KOPT-K1 (cell line): ENCODE results near the gene OTUD7B.
"Not testable (repeated sequence)": the region's sequence is repeated elsewhere in the genome, so short reads cannot be mapped to it uniquely, and the experiment has no call there.

Experiments
- H3K27ac ChIP-seq: fragments of 200-600 bp; sonication (generic); 2 replicates; pipeline ENCODE4 v1.5.1; 2016; ENCODE audit warnings: antibody characterized with exemption, mild to moderate bottlenecking, low read depth, low read length; ENCODE audit not compliant: poor library complexity, severe bottlenecking
- H3K36me3 ChIP-seq: fragments of 200-600 bp; sonication (generic); 2 replicates; pipeline ENCODE4 v1.5.1; 2017; ENCODE audit warnings: antibody characterized with exemption, mild to moderate bottlenecking, low read length, moderate library complexity; ENCODE audit not compliant: insufficient read depth
- H3K9me3 ChIP-seq: fragments of 200-600 bp; sonication (generic); 2 replicates; pipeline ENCODE4 v1.5.1; 2017; ENCODE audit warnings: antibody characterized with exemption, low read length, mild to moderate bottlenecking; ENCODE audit not compliant: insufficient read depth, poor library complexity, severe bottlenecking

OTUD7B gene

GRCh38 chr1:150010393-150011115, at the start of gene OTUD7B:
Gene OTUD7B (minus strand): TSS chr1:150010726. CDS start chr1:149977510, 33,216 bp downstream.
- Histone ChIP-seq H3K9me3 (no peaks in the 10 kb centered on the region), H3K36me3 (no peaks in the 10 kb centered on the region), H3K27ac (peak within 1 kb of the TSS; percentile 53)

- Histone ChIP-seq H3K36me3 (no peaks in the 10 kb centered on the region), H3K27ac (no peak overlapping the region), H3K9me3 (no peaks in the 10 kb centered on the region)
Measured at GRCh38 chr1:150060260-150060659, 49.7 kb upstream of the OTUD7B start.

- Histone ChIP-seq H3K9me3 (no peaks in the 10 kb centered on the region), H3K36me3 (no peaks in the 10 kb centered on the region), H3K27ac (no peak overlapping the region)
Measured at GRCh38 chr1:150056407-150056806, 45.9 kb upstream of the OTUD7B start.

- H3K36me3 ChIP-seq, H3K9me3 ChIP-seq, H3K27ac ChIP-seq: not testable (repeated sequence)
Measured at GRCh38 chr1:150055507-150055906, 45.0 kb upstream of the OTUD7B start.

- no peak overlapping the region for H3K27ac ChIP-seq
- H3K36me3 ChIP-seq = no peaks in the 10 kb centered on the region
- H3K9me3 ChIP-seq = no peaks in the 10 kb centered on the region
Measured at GRCh38 chr1:150053926-150054325, 43.4 kb upstream of the OTUD7B start.

- not testable (repeated sequence) for H3K36me3 ChIP-seq, H3K9me3 ChIP-seq, H3K27ac ChIP-seq
Measured at GRCh38 chr1:150051905-150052412, 41.4 kb upstream of the OTUD7B start.

GRCh38 chr1:150051089-150051373, 40.5 kb upstream of the OTUD7B start:
- Histone ChIP-seq H3K36me3 (no peaks in the 10 kb centered on the region), H3K9me3 (no peaks in the 10 kb centered on the region), H3K27ac (no peak overlapping the region)

- Histone ChIP-seq H3K27ac (no peak overlapping the region), H3K9me3 (no peaks in the 10 kb centered on the region), H3K36me3 (no peaks in the 10 kb centered on the region)
Measured at GRCh38 chr1:150049926-150050325, 39.4 kb upstream of the OTUD7B start.

GRCh38 chr1:150034336-150034735, 23.8 kb upstream of the OTUD7B start:
- no peaks in the 10 kb centered on the region for H3K9me3 ChIP-seq
- no peak overlapping the region for H3K27ac ChIP-seq
- H3K36me3 ChIP-seq = no peaks in the 10 kb centered on the region

- Histone ChIP-seq H3K36me3 (no peaks in the 10 kb centered on the region), H3K27ac (no peak overlapping the region), H3K9me3 (no peaks in the 10 kb centered on the region)
Measured at GRCh38 chr1:150028322-150028721, 17.8 kb upstream of the OTUD7B start.

GRCh38 chr1:150024156-150024555, 13.6 kb upstream of the OTUD7B start:
- Histone ChIP-seq H3K36me3 (no peaks in the 10 kb centered on the region), H3K27ac (no peak overlapping the region)

GRCh38 chr1:150022357-150022756, 11.8 kb upstream of the OTUD7B start:
- Histone ChIP-seq H3K27ac (no peak overlapping the region), H3K9me3 (no peaks in the 10 kb centered on the region), H3K36me3 (no peaks in the 10 kb centered on the region)

More at GRCh38 chr1:150024156-150024555, 13.6 kb upstream of the OTUD7B start:
- no peaks in the 10 kb centered on the region for H3K9me3 ChIP-seq

- no peaks in the 10 kb centered on the region for H3K36me3 ChIP-seq
- no peak overlapping the region for H3K27ac ChIP-seq
- no peaks in the 10 kb centered on the region for H3K9me3 ChIP-seq
Measured at GRCh38 chr1:150021191-150021694, 10.7 kb upstream of the OTUD7B start.

- H3K9me3 ChIP-seq = no peaks in the 10 kb centered on the region
- H3K27ac ChIP-seq = no peak overlapping the region
- H3K36me3 ChIP-seq = no peaks in the 10 kb centered on the region
Measured at GRCh38 chr1:150020711-150021110, 10.2 kb upstream of the OTUD7B start.

- no peak overlapping the region for H3K27ac ChIP-seq
Measured at GRCh38 chr1:150018165-150018564, 7.6 kb upstream of the OTUD7B start.

GRCh38 chr1:150017206-150017750, 6.8 kb upstream of the OTUD7B start:
- H3K9me3 ChIP-seq = no peaks in the 10 kb centered on the region
- H3K36me3 ChIP-seq = no peaks in the 10 kb centered on the region
- no peak overlapping the region for H3K27ac ChIP-seq

More at GRCh38 chr1:150018165-150018564, 7.6 kb upstream of the OTUD7B start:
- H3K36me3 ChIP-seq = no peaks in the 10 kb centered on the region
- H3K9me3 ChIP-seq = no peaks in the 10 kb centered on the region
